SK-N-SH (cell line): ENCODE data around the gene FAM83E.
A peak's percentile ranks its signal among the peaks of the same experiment; 100 is the strongest.

Source experiments
- ELF1 ChIP-seq: IDR thresholded peaks from 2 replicates; pipeline ENCODE4 v1.4.0; 2012
- EZH2phosphoT487 ChIP-seq: fragments of 200-600 bp; sonication (generic); IDR thresholded peaks from 2 replicates; pipeline ENCODE4 v1.6.1; 2017; ENCODE audit warnings: low read depth, mixed run types, mild to moderate bottlenecking, antibody characterized with exemption, moderate library complexity, borderline replicate concordance
- FOXM1 ChIP-seq: IDR thresholded peaks from 2 replicates; pipeline ENCODE4 v1.4.0; 2012; ENCODE audit warnings: low read depth, mild to moderate bottlenecking
- GATA2 ChIP-seq: sonication (generic); formaldehyde crosslinking; IDR thresholded peaks from 2 replicates; pipeline ENCODE4 v1.5.0; 2020; ENCODE audit warnings: mild to moderate bottlenecking, missing genetic modification reagents
- PBX3 ChIP-seq: IDR thresholded peaks from 2 replicates; pipeline ENCODE4; 2012
- POLR2AphosphoS5 ChIP-seq: IDR thresholded peaks from 2 replicates; pipeline ENCODE4 v1.6.1; 2012; ENCODE audit warnings: low read depth, low read length
- RFX5 ChIP-seq: IDR thresholded peaks from 2 replicates; pipeline ENCODE4 v1.6.1; 2012; ENCODE audit warnings: mild to moderate bottlenecking, improper control_type of control experiment, low read length
- SIN3A ChIP-seq: IDR thresholded peaks from 2 replicates; pipeline ENCODE4 v1.6.1; 2012; ENCODE audit warnings: low read depth, mild to moderate bottlenecking, low read length, moderate library complexity, borderline replicate concordance
- SMC3 ChIP-seq: IDR thresholded peaks from 2 replicates; pipeline ENCODE4 v1.6.1; 2012; ENCODE audit warnings: low read depth, low read length, improper control_type of control experiment
- TF ChIP-seq, protein P1 (sequence below): fragments of 200-600 bp; sonication (generic); IDR thresholded peaks from 2 replicates; pipeline ENCODE4 v1.6.1; 2017; ENCODE audit warnings: antibody characterized with exemption, mild to moderate bottlenecking, moderate library complexity
- TF ChIP-seq, protein P2 (sequence below): IDR thresholded peaks from 2 replicates; pipeline ENCODE4 v1.4.0; 2012; ENCODE audit warnings: low read depth, borderline replicate concordance

DNA sequence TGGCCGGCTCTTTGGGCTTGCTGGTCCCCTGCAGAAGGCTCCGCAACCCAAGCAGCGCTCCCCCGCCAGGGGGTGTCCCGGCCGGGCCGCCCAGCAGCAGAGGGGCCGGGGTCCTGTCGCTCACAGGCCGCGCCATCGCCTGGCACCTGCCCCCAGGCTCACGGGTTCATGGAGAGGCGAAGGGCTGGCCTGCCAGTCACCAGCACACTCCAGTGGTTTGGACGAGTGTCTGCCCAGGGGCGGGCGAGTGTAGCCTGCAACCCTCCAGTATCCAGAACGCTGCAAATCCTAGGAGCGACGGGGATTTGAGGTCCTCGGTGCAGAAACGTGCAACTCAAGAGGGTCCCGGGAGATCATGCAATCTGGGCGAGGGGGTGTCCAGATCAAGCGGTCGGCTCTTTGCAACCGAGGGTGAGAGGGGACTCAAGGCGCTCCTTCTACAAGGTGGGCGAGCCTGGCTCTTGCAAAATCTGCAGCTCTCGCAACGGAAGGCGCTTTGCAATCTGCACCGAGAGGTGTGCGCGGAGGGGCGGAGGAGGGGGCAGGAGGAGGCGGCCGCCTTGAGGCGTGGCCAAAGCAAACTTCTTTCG lies 22.1 kb upstream of the FAM83E start, which contains the start of gene DBP:
- TF ChIP-seq, protein P1, sequence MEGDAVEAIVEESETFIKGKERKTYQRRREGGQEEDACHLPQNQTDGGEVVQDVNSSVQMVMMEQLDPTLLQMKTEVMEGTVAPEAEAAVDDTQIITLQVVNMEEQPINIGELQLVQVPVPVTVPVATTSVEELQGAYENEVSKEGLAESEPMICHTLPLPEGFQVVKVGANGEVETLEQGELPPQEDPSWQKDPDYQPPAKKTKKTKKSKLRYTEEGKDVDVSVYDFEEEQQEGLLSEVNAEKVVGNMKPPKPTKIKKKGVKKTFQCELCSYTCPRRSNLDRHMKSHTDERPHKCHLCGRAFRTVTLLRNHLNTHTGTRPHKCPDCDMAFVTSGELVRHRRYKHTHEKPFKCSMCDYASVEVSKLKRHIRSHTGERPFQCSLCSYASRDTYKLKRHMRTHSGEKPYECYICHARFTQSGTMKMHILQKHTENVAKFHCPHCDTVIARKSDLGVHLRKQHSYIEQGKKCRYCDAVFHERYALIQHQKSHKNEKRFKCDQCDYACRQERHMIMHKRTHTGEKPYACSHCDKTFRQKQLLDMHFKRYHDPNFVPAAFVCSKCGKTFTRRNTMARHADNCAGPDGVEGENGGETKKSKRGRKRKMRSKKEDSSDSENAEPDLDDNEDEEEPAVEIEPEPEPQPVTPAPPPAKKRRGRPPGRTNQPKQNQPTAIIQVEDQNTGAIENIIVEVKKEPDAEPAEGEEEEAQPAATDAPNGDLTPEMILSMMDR = peak; percentile 25; the same call in 1 of the 2 replicates
- TF ChIP-seq, protein P2, sequence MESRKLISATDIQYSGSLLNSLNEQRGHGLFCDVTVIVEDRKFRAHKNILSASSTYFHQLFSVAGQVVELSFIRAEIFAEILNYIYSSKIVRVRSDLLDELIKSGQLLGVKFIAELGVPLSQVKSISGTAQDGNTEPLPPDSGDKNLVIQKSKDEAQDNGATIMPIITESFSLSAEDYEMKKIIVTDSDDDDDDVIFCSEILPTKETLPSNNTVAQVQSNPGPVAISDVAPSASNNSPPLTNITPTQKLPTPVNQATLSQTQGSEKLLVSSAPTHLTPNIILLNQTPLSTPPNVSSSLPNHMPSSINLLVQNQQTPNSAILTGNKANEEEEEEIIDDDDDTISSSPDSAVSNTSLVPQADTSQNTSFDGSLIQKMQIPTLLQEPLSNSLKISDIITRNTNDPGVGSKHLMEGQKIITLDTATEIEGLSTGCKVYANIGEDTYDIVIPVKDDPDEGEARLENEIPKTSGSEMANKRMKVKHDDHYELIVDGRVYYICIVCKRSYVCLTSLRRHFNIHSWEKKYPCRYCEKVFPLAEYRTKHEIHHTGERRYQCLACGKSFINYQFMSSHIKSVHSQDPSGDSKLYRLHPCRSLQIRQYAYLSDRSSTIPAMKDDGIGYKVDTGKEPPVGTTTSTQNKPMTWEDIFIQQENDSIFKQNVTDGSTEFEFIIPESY = no peak
- TF ChIP-seq ELF1 (no peak), POLR2AphosphoS5 (no peak), FOXM1 (no peak), SMC3 (no peak), GATA2 (CRISPR knock-in tag) (no peak), EZH2phosphoT487 (no peak), RFX5 (no peak), PBX3 (no peak), SIN3A (no peak)
